Liver (tissue), 9 donors: Measurements from ENCODE around the gene KCNS1. TPM values are rescaled to one million over a fixed set of nuclear protein-coding genes. Genes with fewer than 3 reads are reported as not detected.

ENCODE experiments used
- DNase-seq: peaks from one replicate; pipeline ENCODE4 v3.0.0-alpha.2; 2017; ENCODE audit warnings: low spot score
- H3K27ac ChIP-seq, 2 donors: one replicate each; pipeline ENCODE4 v1.7.0; 2013; ENCODE audit warnings: inconsistent platforms in 2 of 2, low read length in 2 of 2, control low read depth in 1 of 2, low read depth in 1 of 2, mild to moderate bottlenecking in 1 of 2
- H3K27me3 ChIP-seq, 4 donors: one replicate each; pipeline versions ENCODE4 v1.6.1 to v1.7.0; 2013; ENCODE audit warnings: low read length in 3 of 4, inconsistent platforms in 1 of 4, mild to moderate bottlenecking in 1 of 4, moderate library complexity in 1 of 4; ENCODE audit not compliant: control insufficient read depth in 4 of 4, insufficient read depth in 4 of 4
- H3K36me3 ChIP-seq, 4 donors: one replicate each; pipeline versions ENCODE4 v1.6.1 to v1.7.0; 2013; ENCODE audit warnings: low read length in 3 of 4, mild to moderate bottlenecking in 3 of 4, low read depth in 1 of 4, moderate library complexity in 1 of 4; ENCODE audit not compliant: control insufficient read depth in 4 of 4, insufficient read depth in 3 of 4
- H3K4me1 ChIP-seq, 4 donors: one replicate each; pipeline versions ENCODE4 v1.6.1 to v1.7.0; 2013; ENCODE audit warnings: low read length in 3 of 4, mild to moderate bottlenecking in 3 of 4, moderate library complexity in 1 of 4; ENCODE audit not compliant: control insufficient read depth in 4 of 4, insufficient read depth in 4 of 4
- H3K4me3 ChIP-seq, 3 donors: one replicate each; pipeline versions ENCODE4 v1.6.1 to v1.7.0; 2013; ENCODE audit warnings: low read length in 3 of 3, control low read depth in 1 of 3, low read depth in 1 of 3, mild to moderate bottlenecking in 1 of 3
- H3K9ac ChIP-seq, 2 donors: one replicate each; pipeline ENCODE4 v1.7.0; 2013; ENCODE audit warnings: low read length in 2 of 2, mild to moderate bottlenecking in 2 of 2, moderate library complexity in 2 of 2, control low read depth in 1 of 2, low read depth in 1 of 2
- H3K9me3 ChIP-seq, 4 donors: one replicate each; pipeline versions ENCODE4 v1.6.1 to v1.7.0; 2013; ENCODE audit warnings: low read length in 3 of 4; ENCODE audit not compliant: control insufficient read depth in 4 of 4
- EGR1 ChIP-seq, 2 donors: IDR thresholded peaks; 2 replicates each; pipeline ENCODE4 v1.6.1; 2016 to 2018; ENCODE audit warnings: antibody characterized with exemption in 2 of 2, low read depth in 2 of 2
- FOXA1 ChIP-seq: IDR thresholded peaks from 2 replicates; pipeline ENCODE4 v1.6.1; 2016; ENCODE audit warnings: antibody characterized with exemption
- GABPA ChIP-seq, 2 donors: IDR thresholded peaks in 1 of 2; conservative IDR thresholded peaks in 1 of 2; 2 replicates each; pipeline ENCODE4 v1.6.1; 2016; ENCODE audit warnings: antibody characterized with exemption in 2 of 2, mild to moderate bottlenecking in 1 of 2, moderate library complexity in 1 of 2
- HNF4A ChIP-seq, 2 donors: conservative IDR thresholded peaks; 2 replicates each; pipeline ENCODE4 v1.6.1; 2016; ENCODE audit warnings: antibody characterized with exemption in 2 of 2, mild to moderate bottlenecking in 2 of 2
- HNF4G ChIP-seq: IDR thresholded peaks from 2 replicates; pipeline ENCODE4 v1.6.1; 2016; ENCODE audit warnings: antibody characterized with exemption
- JUND ChIP-seq, 2 donors: IDR thresholded peaks; 2 replicates each; pipeline ENCODE4 v1.6.1; 2016; ENCODE audit warnings: antibody characterized with exemption in 2 of 2
- REST ChIP-seq: IDR thresholded peaks from 2 replicates; pipeline ENCODE4 v1.6.1; 2016; ENCODE audit warnings: antibody characterized with exemption, mild to moderate bottlenecking
- RXRA ChIP-seq, 2 donors: IDR thresholded peaks; 2 replicates each; pipeline ENCODE4 v1.6.1; 2017 to 2018; ENCODE audit warnings: antibody characterized with exemption in 2 of 2, mild to moderate bottlenecking in 1 of 2
- TAF1 ChIP-seq: conservative IDR thresholded peaks from 2 replicates; pipeline ENCODE4 v1.6.1; 2016; ENCODE audit warnings: antibody characterized with exemption, mild to moderate bottlenecking
- YY1 ChIP-seq: IDR thresholded peaks from 2 replicates; pipeline ENCODE4 v1.6.1; 2016; ENCODE audit warnings: antibody characterized with exemption, mild to moderate bottlenecking
- WGBS: extraction: QIAGEN DNeasy Blood & Tissue Kit; methylation state at CpG from one replicate; pipeline ENCODE4 v1.1.7; 2013; 5-methylcytosine and 5-hydroxymethylcytosine counted together
- polyA plus RNA-seq, 2 donors: library from polyadenylated mRNA; stranded (reverse) in 1 of 2; unstranded in 1 of 2; fragments of 200-250 nt in 1 of 2; fragments of >200 nt in 1 of 2; fragmentation: Nextera tagmentation in 1 of 2; extraction: Ambion mirVana in 1 of 2; gene quantifications; one replicate each; pipeline versions ENCODE4 v1.2.1 to v1.2.3, GENCODE V29; 2013 to 2015
- total RNA-seq, 2 donors: library from RNA; depleted of rRNA; stranded (reverse); fragments of >200 nt; gene quantifications; one replicate each; pipeline ENCODE4 v1.2.3, GENCODE V29; 2014
- TF ChIP-seq, protein P1 (sequence below): fragments of 150-350 bp; IDR thresholded peaks from 2 replicates; pipeline ENCODE4 v1.5.1; 2017; ENCODE audit warnings: improper control_type of control experiment, low read depth, low read length; ENCODE audit not compliant: missing input control
- TF ChIP-seq, protein P2 (sequence below): IDR thresholded peaks from 2 replicates; pipeline ENCODE4 v1.6.1; 2016; ENCODE audit warnings: antibody characterized with exemption
- TF ChIP-seq, protein P3 (sequence below): IDR thresholded peaks from 2 replicates; pipeline ENCODE4 v1.6.1; 2016; ENCODE audit warnings: antibody characterized with exemption
- donor health status: healthy.
- donor health status: healthy.
- donor health status: healthy.
- donor health status: healthy.
- donor health status: healthy.

KCNS1 gene
- total and polyA plus RNA-seq, 4 donors, result 0.02 to 0.09 TPM; not detected in 2

DNA sequence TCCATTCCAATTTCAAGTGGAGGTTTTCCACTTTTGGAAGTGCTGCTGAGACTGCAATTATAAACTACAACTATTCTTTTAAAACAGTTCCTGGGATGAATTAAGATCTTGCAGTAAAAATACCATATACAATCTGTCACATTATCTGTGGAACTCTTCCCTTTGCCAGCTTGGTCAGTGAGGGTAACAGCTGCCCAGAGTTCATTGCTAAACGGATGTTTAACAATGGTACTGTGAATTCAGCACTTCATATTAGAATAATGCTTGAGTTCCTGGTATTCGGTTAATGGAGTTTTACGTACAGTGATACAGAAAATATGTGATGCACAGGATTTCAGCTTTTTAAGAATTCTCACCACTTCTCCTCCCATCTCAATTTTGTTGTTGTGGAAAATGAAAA, 51.5 kb downstream of the KCNS1 start:
- Histone ChIP-seq H3K27me3 (no peaks in the 10 kb centered on the region), H3K27ac (no peak overlapping the region), H3K36me3 (peaks cover 0 to 3% (median under 1%) of the 10 kb centered on the region in 4 donors), H3K9ac (no peak overlapping the region), H3K9me3 (no peaks in the 10 kb centered on the region), H3K4me1 (no peaks in the 10 kb centered on the region), H3K4me3 (no peak overlapping the region)
- TF ChIP-seq EGR1 (IDR thresholded peaks at IDR 0.05; ENCODE audit: low read depth in 2 of 2) (no peak), REST (no peak), FOXA1 (no peak), HNF4A (conservative IDR thresholded peaks at IDR 0.05) (no peak), YY1 (no peak)
- TF ChIP-seq, protein P1, sequence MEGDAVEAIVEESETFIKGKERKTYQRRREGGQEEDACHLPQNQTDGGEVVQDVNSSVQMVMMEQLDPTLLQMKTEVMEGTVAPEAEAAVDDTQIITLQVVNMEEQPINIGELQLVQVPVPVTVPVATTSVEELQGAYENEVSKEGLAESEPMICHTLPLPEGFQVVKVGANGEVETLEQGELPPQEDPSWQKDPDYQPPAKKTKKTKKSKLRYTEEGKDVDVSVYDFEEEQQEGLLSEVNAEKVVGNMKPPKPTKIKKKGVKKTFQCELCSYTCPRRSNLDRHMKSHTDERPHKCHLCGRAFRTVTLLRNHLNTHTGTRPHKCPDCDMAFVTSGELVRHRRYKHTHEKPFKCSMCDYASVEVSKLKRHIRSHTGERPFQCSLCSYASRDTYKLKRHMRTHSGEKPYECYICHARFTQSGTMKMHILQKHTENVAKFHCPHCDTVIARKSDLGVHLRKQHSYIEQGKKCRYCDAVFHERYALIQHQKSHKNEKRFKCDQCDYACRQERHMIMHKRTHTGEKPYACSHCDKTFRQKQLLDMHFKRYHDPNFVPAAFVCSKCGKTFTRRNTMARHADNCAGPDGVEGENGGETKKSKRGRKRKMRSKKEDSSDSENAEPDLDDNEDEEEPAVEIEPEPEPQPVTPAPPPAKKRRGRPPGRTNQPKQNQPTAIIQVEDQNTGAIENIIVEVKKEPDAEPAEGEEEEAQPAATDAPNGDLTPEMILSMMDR, result no peak
- TF ChIP-seq, protein P2, sequence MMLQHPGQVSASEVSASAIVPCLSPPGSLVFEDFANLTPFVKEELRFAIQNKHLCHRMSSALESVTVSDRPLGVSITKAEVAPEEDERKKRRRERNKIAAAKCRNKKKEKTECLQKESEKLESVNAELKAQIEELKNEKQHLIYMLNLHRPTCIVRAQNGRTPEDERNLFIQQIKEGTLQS, result no peak
- TF ChIP-seq, protein P3, sequence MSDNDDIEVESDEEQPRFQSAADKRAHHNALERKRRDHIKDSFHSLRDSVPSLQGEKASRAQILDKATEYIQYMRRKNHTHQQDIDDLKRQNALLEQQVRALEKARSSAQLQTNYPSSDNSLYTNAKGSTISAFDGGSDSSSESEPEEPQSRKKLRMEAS, result no peak
- WGBS, result 77% methylated on average over 3 of the region's 3 CpGs
- DNase-seq, result no peak

GRCh38 chr20:45047581-45048119, 53.3 kb downstream of the KCNS1 start:
- no peaks in the 10 kb centered on the region for H3K36me3 ChIP-seq
- WGBS, result 98% methylated on average over 2 of the region's 2 CpGs
- TF ChIP-seq JUND (IDR thresholded peaks at IDR 0.05) (no peak), HNF4A (conservative IDR thresholded peaks at IDR 0.05) (no peak), GABPA (IDR thresholded peaks at IDR 0.05 in 1 of 2, conservative IDR thresholded peaks at IDR 0.05 in 1 of 2) (no peak), RXRA (IDR thresholded peaks at IDR 0.05) (no peak)
- no peaks in the 10 kb centered on the region for H3K27me3 ChIP-seq
- DNase-seq, result no peak
- H3K9me3 ChIP-seq, result no peaks in the 10 kb centered on the region
- H3K27ac ChIP-seq, result no peak overlapping the region
- peaks cover 0 to 1% (median 0%) of the 10 kb centered on the region in 4 donors for H3K4me1 ChIP-seq
- no peak overlapping the region for H3K4me3 ChIP-seq
- no peak overlapping the region for H3K9ac ChIP-seq

DNA sequence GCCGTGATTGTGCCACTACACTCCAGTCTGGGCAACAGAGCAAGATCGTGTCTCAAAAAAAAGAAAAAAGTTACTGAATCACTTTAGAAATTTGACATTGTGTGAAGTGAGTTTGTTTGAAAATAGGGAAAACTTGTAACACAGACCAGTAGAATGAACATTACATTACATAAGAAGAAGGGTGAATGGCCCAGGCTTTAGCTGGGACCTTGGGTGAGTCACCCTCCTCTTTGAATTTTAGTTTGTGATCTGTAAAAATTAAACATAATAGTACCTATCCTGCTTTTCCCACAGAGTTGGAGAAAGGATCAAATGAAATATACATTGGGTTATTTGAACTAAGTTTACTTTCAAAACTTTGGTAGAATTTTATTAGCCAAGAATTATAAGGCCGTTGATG, 56.3 kb downstream of the KCNS1 start:
- DNase-seq, result no peak
- TF ChIP-seq TAF1, result no peak
- no peak for TF ChIP-seq RXRA (IDR thresholded peaks at IDR 0.05)
- TF ChIP-seq, protein P2, result no peak
- no peak for TF ChIP-seq HNF4G
- no peak for TF ChIP-seq REST
- TF ChIP-seq EGR1 (IDR thresholded peaks at IDR 0.05; ENCODE audit: low read depth in 2 of 2), result no peak
- TF ChIP-seq FOXA1, result no peak
- TF ChIP-seq YY1, result no peak
- H3K9ac ChIP-seq, result no peak overlapping the region
- no peak overlapping the region for H3K27ac ChIP-seq
- no peaks in the 10 kb centered on the region for H3K9me3 ChIP-seq
- no peaks in the 10 kb centered on the region for H3K36me3 ChIP-seq
- no peaks in the 10 kb centered on the region for H3K27me3 ChIP-seq
- 95% methylated on average over 3 of the region's 3 CpGs for WGBS
- H3K4me1 ChIP-seq, result peaks cover 0 to 6% (median under 1%) of the 10 kb centered on the region in 4 donors
- no peak overlapping the region for H3K4me3 ChIP-seq
